GM18517 (cell line): ENCODE data around the gene KLK15.

Experiments used
- ATAC-seq: cut with Tn5 transposase; IDR thresholded peaks from one replicate; pipeline ENCODE4 v1.9.1; 2021; ENCODE audit warnings: mild to moderate bottlenecking, moderate library complexity; ENCODE audit not compliant: unreplicated experiment

The KLK15 gene

GRCh38 chr19:50844296-50844935, 11.0 kb upstream of the KLK15 start:
- ATAC-seq = no peak

GRCh38 chr19:50843701-50844221, 10.4 kb upstream of the KLK15 start:
- ATAC-seq = no peak

- ATAC-seq = no peak
These were observed 9.8 kb upstream of the KLK15 start for GRCh38 chr19:50843205-50843604.

GRCh38 chr19:50842130-50842529, 8.8 kb upstream of the KLK15 start:
- no peak for ATAC-seq

GRCh38 chr19:50839712-50840655, 6.6 kb upstream of the KLK15 start:
- no peak for ATAC-seq

- ATAC-seq = no peak
These were observed 4.9 kb upstream of the KLK15 start for GRCh38 chr19:50838239-50838638.

- no peak for ATAC-seq
These were observed 3.9 kb upstream of the KLK15 start for GRCh38 chr19:50837300-50837699.

- ATAC-seq = no peak
These were observed 3.3 kb upstream of the KLK15 start for GRCh38 chr19:50836543-50837195.

- ATAC-seq = peak; percentile 64
These were observed 2.6 kb upstream of the KLK15 start for GRCh38 chr19:50835785-50836542.

- ATAC-seq = no peak
These were observed 1.9 kb upstream of the KLK15 start for GRCh38 chr19:50835103-50835784.

GRCh38 chr19:50833802-50834167, 411 bp upstream of the KLK15 start:
- no peak for ATAC-seq

GRCh38 chr19:50832666-50833065, 708 bp downstream of the KLK15 start:
- no peak for ATAC-seq

- no peak for ATAC-seq
These were observed 2.4 kb downstream of the KLK15 start for GRCh38 chr19:50831026-50831396.

- no peak for ATAC-seq
These were observed 2.9 kb downstream of the KLK15 start for GRCh38 chr19:50830266-50831025.

- no peak for ATAC-seq
These were observed 3.6 kb downstream of the KLK15 start for GRCh38 chr19:50829801-50830200.

GRCh38 chr19:50827476-50827875, 5.9 kb downstream of the KLK15 start:
- no peak for ATAC-seq

GRCh38 chr19:50826492-50827240, 6.7 kb downstream of the KLK15 start:
- ATAC-seq = no peak

- no peak for ATAC-seq
These were observed 9.9 kb downstream of the KLK15 start, which contains the start of gene KLK1 for GRCh38 chr19:50823389-50824042. TSS of gene KLK1 (minus strand) at chr19:50823787. CDS start at chr19:50823748, 39 bp downstream.
